Ovary (tissue), 9 donors: ENCODE data around the gene HMOX1. TPM values are rescaled to one million over a fixed set of nuclear protein-coding genes. Genes with fewer than 3 reads are reported as not detected.

Source experiments
- DNase-seq, 5 donors: peaks; one replicate each; pipeline ENCODE4 v3.0.0-alpha.2; 2019 to 2020
- H3K27ac ChIP-seq, 2 donors: fragments of 200-600 bp; one replicate each; pipeline versions ENCODE4 v1.5.1 to v1.8.0; 2019 to 2022
- H3K27me3 ChIP-seq: fragments of 200-600 bp; one replicate; pipeline ENCODE4 v1.8.0; 2022
- H3K36me3 ChIP-seq: fragments of 200-600 bp; sonication (generic); one replicate; pipeline ENCODE4 v1.5.1; 2019
- H3K4me1 ChIP-seq: one replicate; pipeline ENCODE4 v1.8.1; 2013; ENCODE audit warnings: mild to moderate bottlenecking, moderate library complexity; ENCODE audit not compliant: insufficient read depth
- H3K4me3 ChIP-seq: fragments of 200-600 bp; sonication (generic); one replicate; pipeline ENCODE4 v1.5.1; 2017
- H3K9me3 ChIP-seq, 2 donors: fragments of 200-600 bp in 1 of 2; sonication (generic) in 1 of 2; one replicate each; pipeline versions ENCODE4 v1.5.1 to v1.8.1; 2013 to 2019; ENCODE audit warnings: mild to moderate bottlenecking in 1 of 2, moderate library complexity in 1 of 2
- EP300 ChIP-seq: sonication (generic); formaldehyde crosslinking; IDR thresholded peaks from one replicate; pipeline ENCODE4 v1.6.1; 2017; ENCODE audit warnings: antibody characterized with exemption
- POLR2A ChIP-seq: fragments of 450-650 bp; IDR thresholded peaks from one replicate; pipeline ENCODE4 v1.6.1; 2017; ENCODE audit warnings: antibody characterized with exemption, mild to moderate bottlenecking, moderate library complexity
- WGBS, 3 donors: extraction: QIAGEN DNeasy Blood & Tissue Kit in 1 of 3; methylation state at CpG; one replicate each; pipeline versions ENCODE4 v1.1.5 to v1.1.7; 2013 to 2017; 5-methylcytosine and 5-hydroxymethylcytosine counted together
- intact Hi-C, 4 donors: fragments of 100-400 bp; cut with DNase I; formaldehyde crosslinking; loops; one replicate each; pipeline versions ENCODE4 v1.11.0 to v1.15.1; 2022 to 2023
- polyA plus RNA-seq, 2 donors: library from polyadenylated mRNA; stranded (reverse); fragments of 200-250 nt in 1 of 2; fragments of 350-450 nt in 1 of 2; fragmentation: Illumina TruSeq in 1 of 2; extraction: RNeasy Lipid Tissue Mini Kit (QIAGEN cat#74804) in 1 of 2; gene quantifications; one replicate each; pipeline ENCODE4 v1.2.3, GENCODE V29; 2013 to 2014
- total RNA-seq, 7 donors: library from RNA; depleted of rRNA in 2 of 7; stranded (reverse); fragments of >200 nt in 2 of 7; fragmentation: NEBNext Ultra II Directional in 3 of 7; extraction: Animal tissue kit (Norgen Biotek cat#: 25700) in 3 of 7; gene quantifications; one replicate each; pipeline versions ENCODE4 v1.1.0 to v1.2.4, GENCODE V29; 2016 to 2023
- TF ChIP-seq, protein P1 (sequence below), 3 donors: fragments of 450-650 bp in 2 of 3; fragments of 200-600 bp in 1 of 3; IDR thresholded peaks; one replicate each; pipeline versions ENCODE4 v1.5.1 to v1.8.0; 2016 to 2022; ENCODE audit warnings: antibody characterized with exemption in 3 of 3, mild to moderate bottlenecking in 1 of 3
- donor health status: DM: no; HTN: no; CAD: no; lungs with moderate emphysema.
- donor health status: DM: no; HTN: no; CAD: no.
- donor health status: Bipolar disorder and iron deficiency.
- donor health status: DM: yes; HTN: yes; CAD: no.
- donor health status: DM: no; HTN: no; CAD: no.
- donor health status: DM: yes; HTN: yes; CAD: no.

HMOX1 gene
- total and polyA plus RNA-seq, 9 donors: 45.0 to 243 (median 71.4) TPM

DNA sequence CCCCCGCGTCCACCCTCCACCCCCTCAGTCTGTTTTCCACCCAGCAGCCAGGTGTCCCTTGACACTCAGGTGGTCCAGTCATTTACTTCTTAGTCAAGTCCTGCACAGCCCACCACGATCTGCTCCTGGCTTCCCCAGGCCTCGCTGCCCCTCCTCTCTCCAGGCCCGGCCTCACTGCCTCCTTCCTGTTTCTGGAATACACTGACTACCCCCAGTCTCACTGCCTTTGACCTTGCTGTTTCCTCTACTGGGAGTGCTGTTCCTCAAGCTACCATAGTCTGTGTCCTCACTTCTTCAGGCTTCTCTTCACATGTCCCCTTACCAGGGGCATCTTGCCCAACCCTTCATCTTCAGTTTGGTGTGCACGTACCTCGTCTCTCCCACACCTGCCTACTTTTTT, 26.5 kb downstream of the HMOX1 start:
- H3K9me3 ChIP-seq: no peaks in the 10 kb centered on the region
- no peaks in the 10 kb centered on the region for H3K4me1 ChIP-seq
- H3K4me3 ChIP-seq: no peak overlapping the region
- no peaks in the 10 kb centered on the region for H3K27me3 ChIP-seq
- 76 to 85% (median 77%) methylated on average over 7 of the region's 7 CpGs for WGBS, 3 donors
- H3K36me3 ChIP-seq: no peaks in the 10 kb centered on the region
- DNase-seq: no peak
- no peak overlapping the region for H3K27ac ChIP-seq
- TF ChIP-seq, protein P1, sequence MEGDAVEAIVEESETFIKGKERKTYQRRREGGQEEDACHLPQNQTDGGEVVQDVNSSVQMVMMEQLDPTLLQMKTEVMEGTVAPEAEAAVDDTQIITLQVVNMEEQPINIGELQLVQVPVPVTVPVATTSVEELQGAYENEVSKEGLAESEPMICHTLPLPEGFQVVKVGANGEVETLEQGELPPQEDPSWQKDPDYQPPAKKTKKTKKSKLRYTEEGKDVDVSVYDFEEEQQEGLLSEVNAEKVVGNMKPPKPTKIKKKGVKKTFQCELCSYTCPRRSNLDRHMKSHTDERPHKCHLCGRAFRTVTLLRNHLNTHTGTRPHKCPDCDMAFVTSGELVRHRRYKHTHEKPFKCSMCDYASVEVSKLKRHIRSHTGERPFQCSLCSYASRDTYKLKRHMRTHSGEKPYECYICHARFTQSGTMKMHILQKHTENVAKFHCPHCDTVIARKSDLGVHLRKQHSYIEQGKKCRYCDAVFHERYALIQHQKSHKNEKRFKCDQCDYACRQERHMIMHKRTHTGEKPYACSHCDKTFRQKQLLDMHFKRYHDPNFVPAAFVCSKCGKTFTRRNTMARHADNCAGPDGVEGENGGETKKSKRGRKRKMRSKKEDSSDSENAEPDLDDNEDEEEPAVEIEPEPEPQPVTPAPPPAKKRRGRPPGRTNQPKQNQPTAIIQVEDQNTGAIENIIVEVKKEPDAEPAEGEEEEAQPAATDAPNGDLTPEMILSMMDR (IDR thresholded peaks at IDR 0.05): no peak
- TF ChIP-seq POLR2A (no peak), EP300 (no peak)
- intact Hi-C loops: loop anchor here in 1 of 4 donors (5.0 kb wide), 1 partner anchor 50 kb away; no protein-coding TSS in a partner anchor

DNA sequence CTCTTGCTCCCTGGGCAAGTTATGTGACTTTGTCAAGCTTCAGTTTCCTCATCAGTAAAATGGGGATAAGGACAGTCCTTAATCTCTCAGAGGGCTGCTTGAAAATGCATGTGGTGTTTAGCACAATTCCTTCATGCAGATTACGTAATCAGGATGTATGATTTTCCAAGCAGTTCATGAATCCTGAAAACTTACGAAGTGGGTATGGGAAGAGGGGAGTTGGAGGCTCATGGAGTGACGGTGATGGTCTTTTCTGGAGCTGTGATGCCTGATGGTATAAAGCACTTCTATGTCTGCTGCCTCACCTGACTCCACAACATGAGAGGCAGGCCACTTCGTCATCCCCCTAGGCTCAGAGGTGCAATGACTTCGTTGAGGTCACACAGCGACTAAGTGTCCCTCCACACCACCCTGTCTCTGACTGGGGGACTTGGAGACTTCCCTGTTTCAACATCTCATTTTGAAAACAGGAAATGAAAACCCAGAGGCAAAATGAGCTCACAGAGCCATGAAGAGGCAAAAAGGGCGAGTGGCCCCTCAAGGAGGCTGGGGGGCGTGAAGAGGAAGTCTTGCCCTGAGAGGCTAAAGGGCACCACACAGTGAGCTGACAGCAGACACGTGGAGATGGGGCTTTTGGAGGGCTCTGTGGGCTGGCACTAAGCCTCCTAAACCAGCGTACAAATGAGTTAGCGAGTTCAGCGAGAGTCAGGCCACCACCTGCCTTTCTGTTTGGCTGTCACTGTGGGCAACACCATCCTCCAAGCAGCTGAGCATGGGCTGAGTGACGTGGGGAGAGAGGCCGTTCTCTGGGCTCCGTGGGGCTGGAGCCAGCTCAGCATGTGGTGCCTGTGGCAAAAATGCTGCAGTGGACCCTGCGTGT, 29.1 kb downstream of the HMOX1 start:
- Histone ChIP-seq H3K9me3 (no peaks in the 10 kb centered on the region), H3K36me3 (no peaks in the 10 kb centered on the region), H3K4me1 (no peaks in the 10 kb centered on the region), H3K4me3 (no peak overlapping the region), H3K27me3 (no peaks in the 10 kb centered on the region), H3K27ac (no peak overlapping the region)
- 87 to 89% (median 89%) methylated on average over 16 of the region's 16 CpGs for WGBS, 3 donors
- intact Hi-C loops: loop anchor here in 1 of 4 donors (5.0 kb wide), 1 partner anchor 47 kb away; no protein-coding TSS in a partner anchor
- TF ChIP-seq POLR2A (no peak), EP300 (no peak)
- TF ChIP-seq, protein P1 (IDR thresholded peaks at IDR 0.05): no peak
- no peak for DNase-seq

DNA sequence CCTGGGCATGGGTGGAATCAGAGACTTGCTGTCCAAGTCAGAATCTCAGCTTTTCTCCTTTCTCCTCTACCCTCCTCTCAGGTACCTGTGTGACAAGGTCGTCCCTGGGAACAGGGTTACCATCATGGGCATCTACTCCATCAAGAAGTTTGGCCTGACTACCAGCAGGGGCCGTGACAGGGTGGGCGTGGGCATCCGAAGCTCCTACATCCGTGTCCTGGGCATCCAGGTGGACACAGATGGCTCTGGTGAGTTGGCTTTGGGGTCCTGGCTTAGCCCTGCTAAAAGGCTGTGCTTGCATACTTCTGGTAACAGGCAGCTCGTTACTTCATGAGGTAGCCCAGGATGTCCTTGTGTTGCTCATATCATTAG, 29.8 kb downstream of the HMOX1 start:
- intact Hi-C loops: no loop called here
- TF ChIP-seq EP300 (no peak), POLR2A (no peak)
- TF ChIP-seq, protein P1 (IDR thresholded peaks at IDR 0.05): no peak
- no peaks in the 10 kb centered on the region for H3K27me3 ChIP-seq
- H3K36me3 ChIP-seq: no peaks in the 10 kb centered on the region
- no peak for DNase-seq
- WGBS, 3 donors: 77 to 84% (median 78%) methylated on average over 6 of the region's 6 CpGs
- no peaks in the 10 kb centered on the region for H3K9me3 ChIP-seq
- H3K27ac ChIP-seq: no peak overlapping the region
- H3K4me1 ChIP-seq: no peaks in the 10 kb centered on the region
- H3K4me3 ChIP-seq: no peak overlapping the region

DNA sequence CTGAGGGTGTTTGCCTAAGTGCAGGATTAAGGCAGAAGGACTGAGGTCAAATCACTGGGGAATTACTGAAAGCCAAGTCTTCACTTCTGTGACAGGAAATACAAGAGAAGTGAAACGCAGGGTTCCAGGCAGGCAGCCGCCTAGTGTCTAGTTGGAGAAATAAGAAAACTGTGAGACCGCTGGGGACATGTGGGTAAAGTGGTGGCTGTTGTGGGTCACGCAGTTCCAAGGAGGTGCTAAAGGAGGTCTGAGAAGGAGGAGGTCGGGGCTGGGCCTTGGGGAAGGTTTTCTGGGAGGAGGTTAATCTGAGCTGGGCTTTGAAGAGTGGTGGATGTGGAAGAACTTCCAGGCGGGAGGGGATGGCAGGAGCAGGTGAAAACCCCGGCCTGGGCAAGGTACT, 30.2 kb downstream of the HMOX1 start:
- 83 to 84% (median 84%) methylated on average over 7 of the region's 7 CpGs for WGBS, 3 donors
- H3K27ac ChIP-seq: no peak overlapping the region

More for the DNA sequence above, 30.2 kb downstream of the HMOX1 start:
- TF ChIP-seq EP300 (no peak), POLR2A (no peak)
- TF ChIP-seq, protein P1 (IDR thresholded peaks at IDR 0.05): no peak
- H3K4me1 ChIP-seq: no peaks in the 10 kb centered on the region
- intact Hi-C loops: no loop called here
- H3K27me3 ChIP-seq: no peaks in the 10 kb centered on the region
- no peaks in the 10 kb centered on the region for H3K9me3 ChIP-seq
- H3K36me3 ChIP-seq: no peaks in the 10 kb centered on the region
- no peak overlapping the region for H3K4me3 ChIP-seq
- no peak for DNase-seq
